Measurements from ENCODE around the gene SLC13A2.
"Not testable (repeated sequence)": the region's sequence is repeated elsewhere in the genome, so short reads cannot be mapped to it uniquely, and the experiment has no call there.

DNA sequence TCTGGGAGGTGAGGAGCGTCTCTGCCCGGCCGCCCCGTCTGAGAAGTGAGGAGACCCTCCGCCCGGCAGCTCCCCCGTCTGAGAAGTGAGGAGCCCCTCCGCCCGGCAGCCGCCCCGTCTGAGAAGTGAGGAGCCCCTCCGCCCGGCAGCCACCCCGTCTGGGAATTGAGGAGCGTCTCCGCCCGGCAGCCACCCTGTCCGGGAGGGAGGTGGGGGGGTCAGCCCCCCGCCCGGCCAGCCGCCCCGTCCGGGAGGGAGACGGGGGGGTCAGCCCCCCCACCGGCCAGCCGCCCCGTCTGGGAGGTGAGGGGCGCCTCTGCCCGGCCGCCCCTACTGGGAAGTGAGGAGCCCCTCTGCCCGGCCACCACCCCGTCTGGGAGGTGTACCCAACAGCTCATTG, 14.6 kb upstream of the SLC13A2 start:
- TF ChIP-seq CTCF (conservative IDR thresholded peaks at IDR 0.05; ENCODE audit: low read length); EZH2phosphoT487 (IDR thresholded peaks at IDR 0.05; ENCODE audit: borderline replicate concordance): not testable (repeated sequence)

Measured in Loucy (cell line).